ENCODE measurements around the gene RPS6KA4.
A peak's percentile ranks its signal among the peaks of the same experiment; 100 is the strongest.

RPS6KA4 gene

GRCh38 chr11:64327375-64327774, 31.6 kb upstream of the RPS6KA4 start:
- no peak for DNase-seq (ENCODE audit: low read depth)

- DNase-seq (ENCODE audit: low read depth), result no peak
Observed at GRCh38 chr11:64327993-64328392, 31.0 kb upstream of the RPS6KA4 start.

- no peak for DNase-seq (ENCODE audit: low read depth)
Observed at GRCh38 chr11:64330888-64331287, 28.1 kb upstream of the RPS6KA4 start.

GRCh38 chr11:64331569-64332371, 27.2 kb upstream of the RPS6KA4 start:
- DNase-seq (ENCODE audit: low read depth), result peak; percentile 99

- DNase-seq (ENCODE audit: low read depth), result no peak
Observed at GRCh38 chr11:64333556-64333955, 25.4 kb upstream of the RPS6KA4 start.

GRCh38 chr11:64334764-64335735, 23.9 kb upstream of the RPS6KA4 start:
- peak; percentile 99 for DNase-seq (ENCODE audit: low read depth)

- DNase-seq (ENCODE audit: low read depth), result peak; percentile 56
Observed at GRCh38 chr11:64337538-64338249, 21.3 kb upstream of the RPS6KA4 start.

- no peak for DNase-seq (ENCODE audit: low read depth)
Observed at GRCh38 chr11:64338716-64339115, 20.2 kb upstream of the RPS6KA4 start.

- DNase-seq (ENCODE audit: low read depth), result no peak
Observed at GRCh38 chr11:64339286-64339685, 19.7 kb upstream of the RPS6KA4 start.

GRCh38 chr11:64339754-64340408, 19.1 kb upstream of the RPS6KA4 start, which contains the start of gene CCDC88B:
TSS of gene CCDC88B (plus strand) at chr11:64340204. CDS start at chr11:64340267, 63 bp downstream.
- DNase-seq (ENCODE audit: low read depth), result no peak

GRCh38 chr11:64340671-64341335, 18.2 kb upstream of the RPS6KA4 start:
- DNase-seq (ENCODE audit: low read depth), result no peak

- DNase-seq (ENCODE audit: low read depth), result no peak
Observed at GRCh38 chr11:64341429-64341828, 17.5 kb upstream of the RPS6KA4 start.

GRCh38 chr11:64341851-64342791, 16.8 kb upstream of the RPS6KA4 start:
- peak; percentile 81 for DNase-seq (ENCODE audit: low read depth)

GRCh38 chr11:64342869-64343745, 15.9 kb upstream of the RPS6KA4 start:
- DNase-seq (ENCODE audit: low read depth), result no peak

GRCh38 chr11:64343767-64344559, 15.0 kb upstream of the RPS6KA4 start:
- no peak for DNase-seq (ENCODE audit: low read depth)

- no peak for DNase-seq (ENCODE audit: low read depth)
Observed at GRCh38 chr11:64344787-64345186, 14.2 kb upstream of the RPS6KA4 start.

GRCh38 chr11:64347193-64347867, 11.6 kb upstream of the RPS6KA4 start:
- peak; percentile 32 for DNase-seq (ENCODE audit: low read depth)
